NCI-H1092 (cell line): ENCODE results near the gene SCGB1A1.

ENCODE experiments used
- DNase-seq: peaks from one replicate; lab custom pipeline; 2025; lab: John Stamatoyannopoulos, UW

Gene SCGB1A1

GRCh38 chr11:62398011-62398994 lies 20.5 kb upstream of the SCGB1A1 start:
- no peak for DNase-seq

GRCh38 chr11:62399172-62399877 lies 19.5 kb upstream of the SCGB1A1 start:
- DNase-seq, result no peak

- DNase-seq, result no peak
These were observed 19.0 kb upstream of the SCGB1A1 start for GRCh38 chr11:62399878-62400266.

GRCh38 chr11:62400281-62400680 lies 18.6 kb upstream of the SCGB1A1 start:
- no peak for DNase-seq

- no peak for DNase-seq
These were observed 18.1 kb upstream of the SCGB1A1 start for GRCh38 chr11:62400760-62401159.

- DNase-seq, result no peak
These were observed 17.5 kb upstream of the SCGB1A1 start for GRCh38 chr11:62401356-62401755.

- no peak for DNase-seq
These were observed 17.0 kb upstream of the SCGB1A1 start for GRCh38 chr11:62401811-62402210.

GRCh38 chr11:62402226-62402959 lies 16.4 kb upstream of the SCGB1A1 start:
- no peak for DNase-seq

GRCh38 chr11:62402960-62403730 lies 15.7 kb upstream of the SCGB1A1 start:
- no peak for DNase-seq

GRCh38 chr11:62404435-62404834 lies 14.4 kb upstream of the SCGB1A1 start:
- DNase-seq, result no peak

- no peak for DNase-seq
These were observed 13.9 kb upstream of the SCGB1A1 start for GRCh38 chr11:62404901-62405300.

GRCh38 chr11:62406034-62406433 lies 12.8 kb upstream of the SCGB1A1 start:
- DNase-seq, result no peak

GRCh38 chr11:62409831-62410230 lies 9.0 kb upstream of the SCGB1A1 start:
- peak; percentile 18 for DNase-seq

- no peak for DNase-seq
These were observed 7.9 kb upstream of the SCGB1A1 start for GRCh38 chr11:62410972-62411371.

GRCh38 chr11:62411524-62411923 lies 7.3 kb upstream of the SCGB1A1 start:
- DNase-seq, result no peak

- DNase-seq, result no peak
These were observed 5.7 kb upstream of the SCGB1A1 start for GRCh38 chr11:62413060-62413696.

- no peak for DNase-seq
These were observed 2.2 kb upstream of the SCGB1A1 start for GRCh38 chr11:62416596-62416995.

- DNase-seq, result no peak
These were observed 697 bp upstream of the SCGB1A1 start for GRCh38 chr11:62418136-62418535.

- no peak for DNase-seq
These were observed 589 bp downstream of the SCGB1A1 start for GRCh38 chr11:62419314-62419929.

GRCh38 chr11:62419943-62420342 lies 1.1 kb downstream of the SCGB1A1 start:
- no peak for DNase-seq

- no peak for DNase-seq
These were observed 2.0 kb downstream of the SCGB1A1 start for GRCh38 chr11:62420882-62421281.
